Transverse colon (tissue), 4 donors: Measurements from ENCODE around the gene RGS3.

Experiments used
- POLR2AphosphoS5 ChIP-seq, 3 donors: sonication (generic); formaldehyde crosslinking; IDR thresholded peaks; one replicate each; pipeline ENCODE4 v1.6.1; 2016; ENCODE audit warnings: antibody characterized with exemption in 3 of 3
- TF ChIP-seq, protein P1 (sequence below), 5 experiments: fragments of 200-600 bp in 3 of 5; fragments of 450-650 bp in 2 of 5; sonication (generic) in 3 of 5; IDR thresholded peaks; 1 replicate in 2 of 5; 2 replicates in 3 of 5; pipeline ENCODE4 v1.5.1; 2016 to 2017; ENCODE audit warnings: antibody characterized with exemption in 5 of 5, inconsistent platforms in 3 of 5, mild to moderate bottlenecking in 2 of 5, moderate library complexity in 1 of 5

DNA sequence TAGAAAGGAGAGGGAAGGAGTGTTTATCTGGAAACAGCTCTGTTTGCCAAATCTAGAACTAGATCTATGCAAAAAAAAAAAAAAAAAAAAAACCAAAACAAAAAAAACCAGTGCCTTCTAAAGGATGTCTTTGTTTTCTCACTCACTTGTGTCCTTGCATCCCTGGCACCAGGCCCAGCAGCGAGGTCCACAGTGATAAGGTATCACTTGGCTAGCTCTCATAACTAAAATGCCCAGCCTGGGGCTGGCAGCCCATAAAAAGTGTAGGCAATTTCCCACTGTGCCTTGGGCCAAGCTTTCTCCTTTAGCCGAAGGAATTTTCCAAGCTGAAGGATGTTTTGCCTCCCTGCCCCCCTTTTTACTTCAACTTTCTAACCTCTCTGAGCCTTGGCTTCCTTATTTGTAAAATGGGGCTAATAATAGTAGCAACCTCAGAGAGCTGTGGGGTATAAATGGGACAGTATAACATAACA lies 20.8 kb downstream of the RGS3 start:
- TF ChIP-seq, protein P1, sequence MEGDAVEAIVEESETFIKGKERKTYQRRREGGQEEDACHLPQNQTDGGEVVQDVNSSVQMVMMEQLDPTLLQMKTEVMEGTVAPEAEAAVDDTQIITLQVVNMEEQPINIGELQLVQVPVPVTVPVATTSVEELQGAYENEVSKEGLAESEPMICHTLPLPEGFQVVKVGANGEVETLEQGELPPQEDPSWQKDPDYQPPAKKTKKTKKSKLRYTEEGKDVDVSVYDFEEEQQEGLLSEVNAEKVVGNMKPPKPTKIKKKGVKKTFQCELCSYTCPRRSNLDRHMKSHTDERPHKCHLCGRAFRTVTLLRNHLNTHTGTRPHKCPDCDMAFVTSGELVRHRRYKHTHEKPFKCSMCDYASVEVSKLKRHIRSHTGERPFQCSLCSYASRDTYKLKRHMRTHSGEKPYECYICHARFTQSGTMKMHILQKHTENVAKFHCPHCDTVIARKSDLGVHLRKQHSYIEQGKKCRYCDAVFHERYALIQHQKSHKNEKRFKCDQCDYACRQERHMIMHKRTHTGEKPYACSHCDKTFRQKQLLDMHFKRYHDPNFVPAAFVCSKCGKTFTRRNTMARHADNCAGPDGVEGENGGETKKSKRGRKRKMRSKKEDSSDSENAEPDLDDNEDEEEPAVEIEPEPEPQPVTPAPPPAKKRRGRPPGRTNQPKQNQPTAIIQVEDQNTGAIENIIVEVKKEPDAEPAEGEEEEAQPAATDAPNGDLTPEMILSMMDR (IDR thresholded peaks at IDR 0.05): no peak
- no peak for TF ChIP-seq POLR2AphosphoS5 (IDR thresholded peaks at IDR 0.05)
